ENCODE data around the gene CGB5.
"Not testable (repeated sequence)": the region's sequence is repeated elsewhere in the genome, so short reads cannot be mapped to it uniquely, and the experiment has no call there.

GRCh38 chr19:49018388-49019241, 25.0 kb upstream of the CGB5 start:
- not testable (repeated sequence) for TF ChIP-seq POLR2AphosphoS5 (IDR thresholded peaks at IDR 0.05; ENCODE audit: low read depth, low read length); POLR2A (IDR thresholded peaks at IDR 0.05; ENCODE audit: low read depth, low read length); TAF1 (IDR thresholded peaks at IDR 0.05; ENCODE audit: low read depth, low read length); PAX5 (IDR thresholded peaks at IDR 0.05; ENCODE audit: insufficient read depth, low read length, severe bottlenecking); SPI1 (IDR thresholded peaks at IDR 0.05; ENCODE audit: low read depth, low read length); POU2F2 (IDR thresholded peaks at IDR 0.05; ENCODE audit: low read depth, low read length)

All from GM12891 (cell line).